ENCODE data around the gene KLHDC4. TPM values are rescaled to one million over a fixed set of nuclear protein-coding genes. Genes with fewer than 3 reads are reported as not detected.

KLHDC4 gene
- total and polyA plus RNA-seq, 7 experiments from 2014 or later, result 20.0 to 110 (median 83.0) TPM

Other genes with a start within 250 kb of the KLHDC4 start
- gene JPH3, start 163.5 kb downstream of the KLHDC4 start, total RNA-seq, result not detected
- gene JPH3, start 163.5 kb downstream of the KLHDC4 start, polyA plus RNA-seq, result not detected
- 100 to 1,000 TPM in 1 of 5 experiments, 10 to 100 TPM in 2, 1 to 10 TPM in 2; 6.0 to 113 (median 29.3) TPM for gene SLC7A5, start 103.5 kb upstream of the KLHDC4 start, total RNA-seq
- gene SLC7A5, start 103.5 kb upstream of the KLHDC4 start, polyA plus RNA-seq, result 1 to 10 TPM; 3.3 to 3.4 TPM
- not detected for gene CA5A, start 170.5 kb upstream of the KLHDC4 start, total RNA-seq
- gene CA5A, start 170.5 kb upstream of the KLHDC4 start, polyA plus RNA-seq, result not detected
- 10 to 100 TPM; 43.6 to 81.2 (median 68.5) TPM for gene BANP, start 185.4 kb upstream of the KLHDC4 start, total RNA-seq
- 10 to 100 TPM; 17.2 to 28.9 TPM for gene BANP, start 185.4 kb upstream of the KLHDC4 start, polyA plus RNA-seq